Activated CD4-positive, alpha-beta T cell treated with anti-CD3 and anti-CD28 coated beads, Interleukin-2, amount 50 U/mL, for 48 hours (primary cell): ENCODE results near the gene TRIM41.

Source experiments
- DNase-seq, 2 experiments: peaks; one replicate each; pipeline ENCODE4 v3.0.0-alpha.2; 2020

TRIM41 gene

GRCh38 chr5:181223058-181223728, at the start of gene TRIM41:
TRIM41 (plus strand) TSS chr5:181223281; CDS start chr5:181224000, 719 bp downstream.
- peak; percentile 99 for DNase-seq

GRCh38 chr5:181173420-181174342, 49.4 kb upstream of the TRIM41 start:
- peak; percentile 77 to 82 for DNase-seq

GRCh38 chr5:181176254-181176952, 46.7 kb upstream of the TRIM41 start:
- DNase-seq, result no peak

GRCh38 chr5:181177559-181177958, 45.5 kb upstream of the TRIM41 start:
- peak in 1 of 2 experiments; percentile 13 for DNase-seq

- DNase-seq, result peak; percentile 59 to 67
These were observed 41.2 kb upstream of the TRIM41 start for GRCh38 chr5:181181650-181182565.

- DNase-seq, result no peak
These were observed 40.4 kb upstream of the TRIM41 start for GRCh38 chr5:181182651-181183050.

- no peak for DNase-seq
These were observed 38.2 kb upstream of the TRIM41 start for GRCh38 chr5:181184845-181185216.

- no peak for DNase-seq
These were observed 37.5 kb upstream of the TRIM41 start for GRCh38 chr5:181185560-181185959.

- no peak for DNase-seq
These were observed 37.1 kb upstream of the TRIM41 start for GRCh38 chr5:181186022-181186421.

- no peak for DNase-seq
These were observed 36.0 kb upstream of the TRIM41 start for GRCh38 chr5:181186986-181187499.

- peak; percentile 83 to 84 for DNase-seq
These were observed 35.4 kb upstream of the TRIM41 start for GRCh38 chr5:181187500-181188213.

GRCh38 chr5:181188700-181189362, 34.2 kb upstream of the TRIM41 start:
- peak; percentile 83 to 88 for DNase-seq

GRCh38 chr5:181189363-181189961, 33.6 kb upstream of the TRIM41 start:
- DNase-seq, result peak; percentile 66 to 75

- peak; percentile 54 to 60 for DNase-seq
These were observed 32.9 kb upstream of the TRIM41 start for GRCh38 chr5:181189962-181190710.

- peak; percentile 55 to 63 for DNase-seq
These were observed 32.2 kb upstream of the TRIM41 start for GRCh38 chr5:181190711-181191525.

- peak; percentile 93 to 94 for DNase-seq
These were observed 31.4 kb upstream of the TRIM41 start for GRCh38 chr5:181191526-181192336.

GRCh38 chr5:181192337-181193046, 30.6 kb upstream of the TRIM41 start:
- no peak for DNase-seq
